K562 (cell line): ENCODE data around the gene USP32.

Source experiments
- CREM ChIP-seq: IDR thresholded peaks from 2 replicates; pipeline ENCODE4 v1.6.1; 2014; ENCODE audit warnings: antibody characterized with exemption, low read depth
- EGR1 ChIP-seq: fragments of 450-650 bp; conservative IDR thresholded peaks from 2 replicates; pipeline ENCODE4 v1.6.1; 2017; ENCODE audit warnings: mild to moderate bottlenecking
- EZH2 ChIP-seq: IDR thresholded peaks from 2 replicates; pipeline ENCODE4 v1.6.1; 2012; ENCODE audit warnings: low read depth, mild to moderate bottlenecking, inconsistent platforms, low read length, borderline replicate concordance
- PHB ChIP-seq: fragments of 250-450 bp; sonication (Bioruptor Pico); IDR thresholded peaks from 2 replicates; pipeline ENCODE4 v1.5.0; 2021
- RAD21 ChIP-seq, 2 experiments: fragments of 250-450 bp in 1 of 2; fragments of 450-650 bp in 1 of 2; sonication (Bioruptor Pico) in 1 of 2; formaldehyde crosslinking in 1 of 2; IDR thresholded peaks in 1 of 2; conservative IDR thresholded peaks in 1 of 2; 2 replicates each; pipeline versions ENCODE4 v1.4.0 to v1.8.0; 2020 to 2022; ENCODE audit warnings: mild to moderate bottlenecking in 2 of 2, moderate library complexity in 1 of 2
- REST ChIP-seq, 2 experiments: fragments of 450-650 bp; formaldehyde crosslinking in 1 of 2; IDR thresholded peaks; 2 replicates each; pipeline versions ENCODE4 v1.4.0 to v1.6.1; 2014 to 2020; ENCODE audit warnings: mild to moderate bottlenecking in 2 of 2, borderline replicate concordance in 1 of 2, low read depth in 1 of 2
- SFPQ ChIP-seq: fragments of 200-400 bp; formaldehyde crosslinking; IDR thresholded peaks from 2 replicates; pipeline ENCODE4 v1.6.1; 2017; ENCODE audit warnings: mild to moderate bottlenecking, low read depth, low read length, moderate library complexity
- SMAD1 ChIP-seq: fragments of 150-350 bp; IDR thresholded peaks from 2 replicates; pipeline ENCODE4 v1.6.1; 2014; ENCODE audit warnings: low read length, low read depth; ENCODE audit not compliant: partially characterized antibody
- TCF7L2 ChIP-seq: fragments of 150-350 bp; IDR thresholded peaks from 2 replicates; pipeline ENCODE4 v1.6.1; 2016; ENCODE audit warnings: low read depth, mild to moderate bottlenecking, low read length, moderate library complexity
- USF2 ChIP-seq: sonication (generic); formaldehyde crosslinking; IDR thresholded peaks from 2 replicates; pipeline ENCODE4 v1.5.0; 2020; ENCODE audit warnings: missing genetic modification reagents
- ZKSCAN1 ChIP-seq: fragments of 150-350 bp; IDR thresholded peaks from 2 replicates; pipeline ENCODE4 v1.6.1; 2016; ENCODE audit warnings: low read depth, low read length
- TF ChIP-seq, protein P1 (sequence below), 3 experiments: IDR thresholded peaks in 2 of 3; conservative IDR thresholded peaks in 1 of 3; 2 replicates each; pipeline ENCODE4 v1.5.1; 2011 to 2012; ENCODE audit warnings: low read length in 3 of 3, mild to moderate bottlenecking in 3 of 3, control low read depth in 2 of 3, improper control_type of control experiment in 1 of 3, inconsistent platforms in 1 of 3, low read depth in 1 of 3, mixed read lengths in 1 of 3, moderate library complexity in 1 of 3; ENCODE audit not compliant: insufficient read depth in 2 of 3
- TF ChIP-seq, protein P2 (sequence below): fragments of 200-800 bp; sonication (Bioruptor generic); IDR thresholded peaks from 2 replicates; pipeline ENCODE4 v1.6.1; 2016; ENCODE audit warnings: missing genetic modification characterization, missing compliant biosample characterization
- TF ChIP-seq, protein P3 (sequence below): sonication (generic); formaldehyde crosslinking; IDR thresholded peaks from 2 replicates; pipeline ENCODE4 v1.9.0; 2022; ENCODE audit warnings: mild to moderate bottlenecking, missing genetic modification reagents

- TF ChIP-seq SMAD1 (no peak), SFPQ (no peak), TCF7L2 (no peak), REST (IDR thresholded peaks at IDR 0.05; ENCODE audit: borderline replicate concordance) (no peak), REST (CRISPR knock-in tag; IDR thresholded peaks at IDR 0.05; ENCODE audit: low read depth) (no peak), EGR1 (no peak), ZKSCAN1 (no peak), CREM (no peak), USF2 (CRISPR knock-in tag) (no peak), PHB (CRISPR knock-in tag) (no peak), EZH2 (no peak), RAD21 (CRISPR knock-in tag; conservative IDR thresholded peaks at IDR 0.05 in 1 of 2, IDR thresholded peaks at IDR 0.05 in 1 of 2) (no peak)
- TF ChIP-seq, protein P1, sequence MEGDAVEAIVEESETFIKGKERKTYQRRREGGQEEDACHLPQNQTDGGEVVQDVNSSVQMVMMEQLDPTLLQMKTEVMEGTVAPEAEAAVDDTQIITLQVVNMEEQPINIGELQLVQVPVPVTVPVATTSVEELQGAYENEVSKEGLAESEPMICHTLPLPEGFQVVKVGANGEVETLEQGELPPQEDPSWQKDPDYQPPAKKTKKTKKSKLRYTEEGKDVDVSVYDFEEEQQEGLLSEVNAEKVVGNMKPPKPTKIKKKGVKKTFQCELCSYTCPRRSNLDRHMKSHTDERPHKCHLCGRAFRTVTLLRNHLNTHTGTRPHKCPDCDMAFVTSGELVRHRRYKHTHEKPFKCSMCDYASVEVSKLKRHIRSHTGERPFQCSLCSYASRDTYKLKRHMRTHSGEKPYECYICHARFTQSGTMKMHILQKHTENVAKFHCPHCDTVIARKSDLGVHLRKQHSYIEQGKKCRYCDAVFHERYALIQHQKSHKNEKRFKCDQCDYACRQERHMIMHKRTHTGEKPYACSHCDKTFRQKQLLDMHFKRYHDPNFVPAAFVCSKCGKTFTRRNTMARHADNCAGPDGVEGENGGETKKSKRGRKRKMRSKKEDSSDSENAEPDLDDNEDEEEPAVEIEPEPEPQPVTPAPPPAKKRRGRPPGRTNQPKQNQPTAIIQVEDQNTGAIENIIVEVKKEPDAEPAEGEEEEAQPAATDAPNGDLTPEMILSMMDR (IDR thresholded peaks at IDR 0.05 in 2 of 3, conservative IDR thresholded peaks at IDR 0.05 in 1 of 3; ENCODE audit: insufficient read depth in 2 of 3, low read depth in 1 of 3, low read length in 3 of 3), result no peak
- TF ChIP-seq, protein P2, sequence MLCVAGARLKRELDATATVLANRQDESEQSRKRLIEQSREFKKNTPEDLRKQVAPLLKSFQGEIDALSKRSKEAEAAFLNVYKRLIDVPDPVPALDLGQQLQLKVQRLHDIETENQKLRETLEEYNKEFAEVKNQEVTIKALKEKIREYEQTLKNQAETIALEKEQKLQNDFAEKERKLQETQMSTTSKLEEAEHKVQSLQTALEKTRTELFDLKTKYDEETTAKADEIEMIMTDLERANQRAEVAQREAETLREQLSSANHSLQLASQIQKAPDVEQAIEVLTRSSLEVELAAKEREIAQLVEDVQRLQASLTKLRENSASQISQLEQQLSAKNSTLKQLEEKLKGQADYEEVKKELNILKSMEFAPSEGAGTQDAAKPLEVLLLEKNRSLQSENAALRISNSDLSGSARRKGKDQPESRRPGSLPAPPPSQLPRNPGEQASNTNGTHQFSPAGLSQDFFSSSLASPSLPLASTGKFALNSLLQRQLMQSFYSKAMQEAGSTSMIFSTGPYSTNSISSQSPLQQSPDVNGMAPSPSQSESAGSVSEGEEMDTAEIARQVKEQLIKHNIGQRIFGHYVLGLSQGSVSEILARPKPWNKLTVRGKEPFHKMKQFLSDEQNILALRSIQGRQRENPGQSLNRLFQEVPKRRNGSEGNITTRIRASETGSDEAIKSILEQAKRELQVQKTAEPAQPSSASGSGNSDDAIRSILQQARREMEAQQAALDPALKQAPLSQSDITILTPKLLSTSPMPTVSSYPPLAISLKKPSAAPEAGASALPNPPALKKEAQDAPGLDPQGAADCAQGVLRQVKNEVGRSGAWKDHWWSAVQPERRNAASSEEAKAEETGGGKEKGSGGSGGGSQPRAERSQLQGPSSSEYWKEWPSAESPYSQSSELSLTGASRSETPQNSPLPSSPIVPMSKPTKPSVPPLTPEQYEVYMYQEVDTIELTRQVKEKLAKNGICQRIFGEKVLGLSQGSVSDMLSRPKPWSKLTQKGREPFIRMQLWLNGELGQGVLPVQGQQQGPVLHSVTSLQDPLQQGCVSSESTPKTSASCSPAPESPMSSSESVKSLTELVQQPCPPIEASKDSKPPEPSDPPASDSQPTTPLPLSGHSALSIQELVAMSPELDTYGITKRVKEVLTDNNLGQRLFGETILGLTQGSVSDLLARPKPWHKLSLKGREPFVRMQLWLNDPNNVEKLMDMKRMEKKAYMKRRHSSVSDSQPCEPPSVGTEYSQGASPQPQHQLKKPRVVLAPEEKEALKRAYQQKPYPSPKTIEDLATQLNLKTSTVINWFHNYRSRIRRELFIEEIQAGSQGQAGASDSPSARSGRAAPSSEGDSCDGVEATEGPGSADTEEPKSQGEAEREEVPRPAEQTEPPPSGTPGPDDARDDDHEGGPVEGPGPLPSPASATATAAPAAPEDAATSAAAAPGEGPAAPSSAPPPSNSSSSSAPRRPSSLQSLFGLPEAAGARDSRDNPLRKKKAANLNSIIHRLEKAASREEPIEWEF (CRISPR knock-in tag), result no peak
- TF ChIP-seq, protein P3, sequence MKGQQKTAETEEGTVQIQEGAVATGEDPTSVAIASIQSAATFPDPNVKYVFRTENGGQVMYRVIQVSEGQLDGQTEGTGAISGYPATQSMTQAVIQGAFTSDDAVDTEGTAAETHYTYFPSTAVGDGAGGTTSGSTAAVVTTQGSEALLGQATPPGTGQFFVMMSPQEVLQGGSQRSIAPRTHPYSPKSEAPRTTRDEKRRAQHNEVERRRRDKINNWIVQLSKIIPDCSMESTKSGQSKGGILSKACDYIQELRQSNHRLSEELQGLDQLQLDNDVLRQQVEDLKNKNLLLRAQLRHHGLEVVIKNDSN (CRISPR knock-in tag), result no peak
Measured at GRCh38 chr17:60269417-60269816, 122.5 kb downstream of the USP32 start.
